ENCODE results near the gene ITPR2.

The ITPR2 gene

DNA sequence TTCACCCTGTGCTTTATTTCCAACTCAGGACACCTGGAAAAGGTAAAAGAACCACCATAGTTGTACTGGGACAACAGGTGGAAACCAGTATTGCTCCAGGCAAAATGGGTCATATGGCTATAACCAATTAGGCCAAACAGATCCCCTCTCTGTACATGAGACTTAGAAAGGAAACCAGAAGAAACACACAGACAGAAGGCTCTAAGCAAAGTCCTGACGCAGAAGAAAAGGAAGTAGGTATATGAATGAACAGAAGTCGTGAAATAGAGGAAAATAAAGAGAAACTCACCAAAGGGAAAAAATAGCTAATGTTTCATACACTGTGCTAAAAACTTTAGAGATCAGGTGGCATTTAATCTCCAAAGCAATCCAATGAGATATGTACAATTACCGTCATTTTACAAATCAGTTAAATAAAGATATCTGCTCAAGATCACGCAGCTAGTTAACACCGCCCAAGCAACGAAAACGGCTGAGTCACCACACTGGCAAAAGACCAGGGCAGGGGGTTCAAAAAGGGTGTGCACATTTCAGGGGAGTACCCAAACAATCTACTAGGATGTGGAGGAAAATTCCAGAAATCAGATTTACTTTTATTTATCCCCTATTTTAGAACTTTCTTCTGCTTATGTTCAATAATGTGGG lies 82.3 kb downstream of the ITPR2 start:
- H3K27me3 ChIP-seq (ENCODE audit: insufficient read depth, low read length, poor library complexity, severe bottlenecking) = no peaks in the 10 kb centered on the region
- peaks cover 6% of the 10 kb centered on the region for H3K79me2 ChIP-seq (ENCODE audit: insufficient read depth, low read length)
- no peak for TF ChIP-seq EZH2phosphoT487 (IDR thresholded peaks at IDR 0.05; ENCODE audit: borderline replicate concordance)

GRCh38 chr12:26749781-26750180 lies 83.2 kb downstream of the ITPR2 start:
- peak overlapping the region; percentile 40 for H3K9ac ChIP-seq (ENCODE audit: low read depth, low read length, poor library complexity, severe bottlenecking)
- H3K4me3 ChIP-seq (ENCODE audit: low read length, poor library complexity, severe bottlenecking) = no peak overlapping the region
- H3K79me2 ChIP-seq (ENCODE audit: insufficient read depth, low read length) = peaks cover 6% of the 10 kb centered on the region
- peaks cover 34% of the 10 kb centered on the region for H3K4me1 ChIP-seq (ENCODE audit: insufficient read depth, low read length, poor library complexity, severe bottlenecking)
- H3K4me2 ChIP-seq (ENCODE audit: low read depth, low read length, poor library complexity, severe bottlenecking) = no peak overlapping the region
- H3F3A ChIP-seq (ENCODE audit: low read depth) = no peaks in the 10 kb centered on the region
- H2AFZ ChIP-seq (ENCODE audit: low read length) = no peak overlapping the region
- H4K20me1 ChIP-seq (ENCODE audit: insufficient read depth, low read length, poor library complexity, severe bottlenecking) = no peaks in the 10 kb centered on the region
- peaks cover 6% of the 10 kb centered on the region; the same call in 1 of the 2 replicates for H3K9me3 ChIP-seq (ENCODE audit: insufficient read depth, low read depth, low read length)
- H3K9me2 ChIP-seq (replicated peaks; ENCODE audit: low read depth, low read length) = no peaks in the 10 kb centered on the region
- H3K27me3 ChIP-seq (ENCODE audit: insufficient read depth, low read length, poor library complexity, severe bottlenecking) = no peaks in the 10 kb centered on the region
- TF ChIP-seq EZH2phosphoT487 (IDR thresholded peaks at IDR 0.05; ENCODE audit: borderline replicate concordance) = no peak
- TF ChIP-seq, protein P1, sequence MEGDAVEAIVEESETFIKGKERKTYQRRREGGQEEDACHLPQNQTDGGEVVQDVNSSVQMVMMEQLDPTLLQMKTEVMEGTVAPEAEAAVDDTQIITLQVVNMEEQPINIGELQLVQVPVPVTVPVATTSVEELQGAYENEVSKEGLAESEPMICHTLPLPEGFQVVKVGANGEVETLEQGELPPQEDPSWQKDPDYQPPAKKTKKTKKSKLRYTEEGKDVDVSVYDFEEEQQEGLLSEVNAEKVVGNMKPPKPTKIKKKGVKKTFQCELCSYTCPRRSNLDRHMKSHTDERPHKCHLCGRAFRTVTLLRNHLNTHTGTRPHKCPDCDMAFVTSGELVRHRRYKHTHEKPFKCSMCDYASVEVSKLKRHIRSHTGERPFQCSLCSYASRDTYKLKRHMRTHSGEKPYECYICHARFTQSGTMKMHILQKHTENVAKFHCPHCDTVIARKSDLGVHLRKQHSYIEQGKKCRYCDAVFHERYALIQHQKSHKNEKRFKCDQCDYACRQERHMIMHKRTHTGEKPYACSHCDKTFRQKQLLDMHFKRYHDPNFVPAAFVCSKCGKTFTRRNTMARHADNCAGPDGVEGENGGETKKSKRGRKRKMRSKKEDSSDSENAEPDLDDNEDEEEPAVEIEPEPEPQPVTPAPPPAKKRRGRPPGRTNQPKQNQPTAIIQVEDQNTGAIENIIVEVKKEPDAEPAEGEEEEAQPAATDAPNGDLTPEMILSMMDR (conservative IDR thresholded peaks at IDR 0.05; ENCODE audit: low read length) = no peak
- H3K36me3 ChIP-seq (ENCODE audit: insufficient read depth, low read length) = no peaks in the 10 kb centered on the region

More for the DNA sequence above, 82.3 kb downstream of the ITPR2 start:
- Histone ChIP-seq H3F3A (ENCODE audit: low read depth) (no peaks in the 10 kb centered on the region), H3K4me2 (ENCODE audit: low read depth, low read length, poor library complexity, severe bottlenecking) (no peak overlapping the region), H3K9me3 (ENCODE audit: insufficient read depth, low read depth, low read length) (peaks cover 14% of the 10 kb centered on the region; the same call in 1 of the 2 replicates), H3K4me1 (ENCODE audit: insufficient read depth, low read length, poor library complexity, severe bottlenecking) (peaks cover 34% of the 10 kb centered on the region), H3K36me3 (ENCODE audit: insufficient read depth, low read length) (no peaks in the 10 kb centered on the region), H3K9me2 (replicated peaks; ENCODE audit: low read depth, low read length) (no peaks in the 10 kb centered on the region), H3K9ac (ENCODE audit: low read depth, low read length, poor library complexity, severe bottlenecking) (no peak overlapping the region), H2AFZ (ENCODE audit: low read length) (no peak overlapping the region), H3K4me3 (ENCODE audit: low read length, poor library complexity, severe bottlenecking) (no peak overlapping the region), H4K20me1 (ENCODE audit: insufficient read depth, low read length, poor library complexity, severe bottlenecking) (no peaks in the 10 kb centered on the region)

DNA sequence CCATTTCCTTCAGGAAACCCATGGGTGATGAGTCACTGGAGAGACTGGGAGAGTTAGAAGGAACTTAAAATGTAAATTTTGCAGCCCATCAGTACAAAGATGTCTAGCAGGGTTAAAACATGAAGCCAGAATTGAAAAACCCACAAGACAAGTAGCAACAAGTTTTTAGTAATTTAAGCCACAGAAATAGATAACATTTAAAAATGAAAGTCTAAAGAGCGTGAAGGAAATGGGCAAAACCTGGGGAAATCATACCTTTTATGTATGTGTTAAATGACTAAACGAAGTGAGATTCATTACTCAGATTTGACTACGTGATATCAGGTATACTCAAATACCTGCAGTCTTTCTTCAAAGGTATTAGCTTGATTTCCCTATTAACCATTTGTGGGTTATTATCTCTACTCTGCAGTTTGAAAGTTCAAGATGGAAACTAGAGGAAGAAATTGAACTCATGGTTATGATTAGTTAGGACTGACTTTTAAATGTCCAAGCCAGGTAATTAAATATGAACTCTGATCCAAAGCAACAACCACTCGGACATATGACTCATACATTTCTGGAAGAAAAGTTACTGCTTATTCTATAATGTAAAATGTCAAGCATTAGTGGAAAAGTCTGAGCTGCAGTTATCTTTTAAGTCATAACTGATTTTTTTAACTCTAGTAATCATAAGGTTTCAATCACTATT lies 84.1 kb downstream of the ITPR2 start:
- no peak overlapping the region for H3K4me3 ChIP-seq (ENCODE audit: low read length, poor library complexity, severe bottlenecking)
- peak overlapping the region; percentile 3 for H3K4me2 ChIP-seq (ENCODE audit: low read depth, low read length, poor library complexity, severe bottlenecking)

More for the DNA sequence above, 84.1 kb downstream of the ITPR2 start:
- H3K27me3 ChIP-seq (ENCODE audit: insufficient read depth, low read length, poor library complexity, severe bottlenecking) = no peaks in the 10 kb centered on the region
- no peak for TF ChIP-seq EZH2phosphoT487 (IDR thresholded peaks at IDR 0.05; ENCODE audit: borderline replicate concordance)
- TF ChIP-seq, protein P1 (conservative IDR thresholded peaks at IDR 0.05; ENCODE audit: low read length) = no peak
- no peaks in the 10 kb centered on the region for H4K20me1 ChIP-seq (ENCODE audit: insufficient read depth, low read length, poor library complexity, severe bottlenecking)
- H3F3A ChIP-seq (ENCODE audit: low read depth) = no peaks in the 10 kb centered on the region
- H3K36me3 ChIP-seq (ENCODE audit: insufficient read depth, low read length) = no peaks in the 10 kb centered on the region
- H3K9me2 ChIP-seq (replicated peaks; ENCODE audit: low read depth, low read length) = no peaks in the 10 kb centered on the region
- no peak overlapping the region for H2AFZ ChIP-seq (ENCODE audit: low read length)
- H3K79me2 ChIP-seq (ENCODE audit: insufficient read depth, low read length) = peaks cover 6% of the 10 kb centered on the region
- peaks cover 34% of the 10 kb centered on the region for H3K4me1 ChIP-seq (ENCODE audit: insufficient read depth, low read length, poor library complexity, severe bottlenecking)
- peak overlapping the region; percentile 40 for H3K9ac ChIP-seq (ENCODE audit: low read depth, low read length, poor library complexity, severe bottlenecking)
- H3K9me3 ChIP-seq (ENCODE audit: insufficient read depth, low read depth, low read length) = no peaks in the 10 kb centered on the region

All from Loucy (cell line).